HG03103 (cell line): ENCODE data around the gene AEBP1.

Source experiments
- ATAC-seq: cut with Tn5 transposase; IDR thresholded peaks from one replicate; pipeline ENCODE4 v1.9.1; 2021; ENCODE audit warnings: low read depth; ENCODE audit not compliant: unreplicated experiment

The AEBP1 gene

DNA sequence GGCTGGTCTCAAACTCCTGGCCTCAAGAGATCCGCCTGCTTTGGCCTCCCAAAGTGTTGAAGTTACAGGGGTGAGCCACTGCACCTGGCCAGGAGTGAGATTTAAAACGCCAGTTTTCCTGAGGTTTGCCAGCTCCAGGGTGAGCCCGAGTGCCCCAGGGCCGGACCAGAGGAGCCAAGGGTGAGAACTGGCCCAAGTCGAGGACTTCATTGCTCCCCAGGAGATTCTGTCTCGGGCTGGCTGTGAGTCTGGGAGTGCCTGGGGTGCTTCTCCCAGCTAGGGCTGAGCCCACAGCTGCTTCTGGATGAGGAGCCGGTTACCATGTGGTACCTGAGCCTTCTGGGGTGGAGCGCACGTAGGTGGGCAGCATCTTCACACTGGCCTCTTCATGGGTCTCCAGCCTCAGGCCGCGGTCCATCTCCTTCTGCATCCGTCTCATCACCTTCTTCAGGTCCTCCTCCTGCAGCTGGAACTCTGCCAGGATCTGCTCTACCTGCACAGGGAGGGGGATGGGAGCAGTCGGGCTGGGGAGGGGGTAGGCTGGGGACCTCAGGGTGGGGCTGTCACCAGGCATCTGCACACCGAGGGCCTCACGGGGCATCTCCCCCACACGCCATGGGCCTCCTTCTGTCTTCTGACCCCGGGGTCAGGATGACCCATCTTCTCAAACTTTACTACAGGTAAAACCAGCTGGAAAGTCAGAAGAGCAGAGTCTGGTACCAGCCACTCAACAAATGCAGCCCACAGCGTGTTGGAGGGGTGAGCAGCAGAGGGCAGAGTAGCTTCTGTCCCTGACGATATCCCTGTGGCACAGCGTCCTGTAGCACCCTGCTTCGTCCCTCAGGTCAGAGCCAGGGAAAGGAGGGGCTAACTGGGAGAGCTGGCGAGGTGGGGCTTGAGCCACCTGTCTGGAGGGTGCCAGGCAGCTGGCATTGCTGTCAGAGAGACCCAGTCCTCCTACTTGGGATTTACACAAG is 49.1 kb downstream of the AEBP1 start:
- ATAC-seq: no peak

DNA sequence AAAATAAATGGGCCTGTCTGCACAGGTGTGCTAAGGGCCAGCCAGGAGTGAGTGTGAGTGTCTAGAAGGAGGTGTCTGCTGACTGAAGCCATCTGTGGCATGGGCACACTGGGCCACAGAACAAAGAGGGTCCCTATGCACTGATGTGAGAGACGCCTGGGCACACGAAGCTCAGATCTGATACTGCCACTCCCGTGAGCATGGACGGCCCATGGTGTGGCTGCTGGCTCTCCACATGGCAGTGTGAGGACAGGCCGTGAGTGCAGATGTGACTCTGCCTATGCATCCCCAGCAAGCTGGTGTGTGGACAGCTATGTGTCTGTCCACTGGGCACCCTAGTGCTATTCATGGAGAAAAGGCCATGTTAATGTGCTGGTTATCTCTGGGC is 49.8 kb downstream of the AEBP1 start:
- no peak for ATAC-seq

GRCh38 chr7:44154703-44155102 is 50.6 kb downstream of the AEBP1 start:
- no peak for ATAC-seq

- no peak for ATAC-seq
These were observed 51.3 kb downstream of the AEBP1 start for GRCh38 chr7:44155191-44156185.

- ATAC-seq: no peak
These were observed 52.4 kb downstream of the AEBP1 start for GRCh38 chr7:44156453-44157010.

GRCh38 chr7:44157116-44158080 is 53.3 kb downstream of the AEBP1 start:
- ATAC-seq: no peak

GRCh38 chr7:44158096-44158872 is 54.1 kb downstream of the AEBP1 start:
- no peak for ATAC-seq

- ATAC-seq: no peak
These were observed 54.9 kb downstream of the AEBP1 start for GRCh38 chr7:44158873-44159631.

DNA sequence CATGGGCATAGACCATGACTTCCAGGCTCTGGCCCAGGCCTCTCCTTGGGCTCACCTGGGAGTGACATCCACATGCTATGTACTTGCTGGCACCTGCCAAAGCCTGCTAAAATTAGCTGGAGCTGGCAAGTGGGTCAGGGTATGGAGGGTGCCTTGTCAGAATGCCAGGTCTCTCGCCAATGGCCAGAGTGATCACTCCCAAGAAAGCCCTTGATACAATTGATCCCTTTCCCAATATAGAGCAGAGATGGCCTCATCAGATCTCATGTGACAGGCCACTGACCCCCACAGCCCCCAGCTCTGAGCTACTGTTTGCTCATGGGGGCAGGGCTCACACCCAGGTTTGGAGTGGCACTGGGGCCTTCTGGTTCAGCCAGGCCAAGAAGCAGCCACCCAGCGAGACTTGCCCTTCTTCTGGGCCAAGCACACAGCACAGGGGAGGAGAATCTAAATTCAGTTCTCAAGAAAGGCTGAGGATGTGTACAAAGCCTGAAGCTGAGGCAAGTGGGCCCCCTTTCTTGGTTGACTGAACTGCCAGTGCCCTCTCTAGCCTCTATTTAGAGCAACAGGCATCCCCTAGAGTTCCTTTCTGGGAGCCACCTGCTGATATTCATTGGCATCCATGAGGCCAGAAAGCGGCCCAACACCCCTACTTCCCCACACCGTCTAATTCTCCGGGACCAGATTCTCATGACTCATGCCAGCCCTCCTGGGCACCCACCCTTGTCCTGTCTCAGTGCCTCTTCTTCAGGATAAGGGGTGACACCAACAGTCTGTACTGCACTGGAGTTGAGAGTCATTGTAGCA is 55.9 kb downstream of the AEBP1 start:
- ATAC-seq: no peak

- no peak for ATAC-seq
These were observed 57.2 kb downstream of the AEBP1 start for GRCh38 chr7:44161371-44161770.

- ATAC-seq: no peak
These were observed 58.0 kb downstream of the AEBP1 start for GRCh38 chr7:44162179-44162578.

DNA sequence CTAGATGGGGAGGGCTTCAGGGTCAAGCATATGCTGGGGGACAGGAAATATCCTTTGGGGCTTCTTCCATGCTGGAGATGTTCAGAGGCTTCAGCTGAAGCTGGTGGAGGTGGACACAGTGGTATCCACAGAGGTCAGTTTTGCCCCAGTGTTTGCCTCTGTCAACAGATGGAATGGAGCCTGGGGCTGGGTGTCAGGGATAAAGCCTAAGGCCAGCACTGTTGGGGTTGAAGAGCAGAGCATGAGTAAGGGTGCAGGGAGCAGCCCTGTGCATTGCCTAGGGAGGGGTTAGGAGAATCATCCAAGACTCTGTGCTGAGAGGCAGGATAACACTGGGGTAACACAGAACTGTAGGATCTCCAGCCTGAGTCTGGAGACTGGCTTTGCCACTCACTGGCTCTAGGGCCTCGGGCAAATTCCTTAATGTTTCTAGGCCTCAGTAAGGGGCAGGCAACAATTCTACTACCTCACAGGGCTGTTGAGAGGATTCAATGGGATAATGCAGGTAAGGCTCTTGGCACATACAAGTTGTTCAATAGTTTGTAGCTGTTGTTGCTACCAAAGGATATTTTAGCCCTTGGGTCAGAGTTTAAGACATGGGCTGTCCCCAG is 58.7 kb downstream of the AEBP1 start:
- no peak for ATAC-seq

- no peak for ATAC-seq
These were observed 59.4 kb downstream of the AEBP1 start for GRCh38 chr7:44163591-44163990.
